Measurements from ENCODE around the gene TST. TPM values are rescaled to one million over a fixed set of nuclear protein-coding genes. Genes with fewer than 3 reads are reported as not detected.

TST gene
- total and polyA plus RNA-seq, 2 donors (not counting 1 experiment from before 2014, with no cell fraction given): 1.4 to 5.9 TPM

- no peaks in the 10 kb centered on the region for H3K9me3 ChIP-seq (ENCODE audit: control extremely low read depth in 1 of 3, control insufficient read depth in 2 of 3, insufficient read depth in 1 of 3, low read length in 2 of 3)
- Mint-ChIP-seq H3K9me3 (ENCODE audit: insufficient read depth) (no peaks in the 10 kb centered on the region), H3K27me3 (peaks cover 9% of the 10 kb centered on the region), H3K4me3 (no peak overlapping the region), H3K27ac (no peak overlapping the region), H3K4me1 (no peaks in the 10 kb centered on the region)
- H4K20me1 ChIP-seq (ENCODE audit: control insufficient read depth, insufficient read depth, low read length, poor library complexity, severe bottlenecking): no peaks in the 10 kb centered on the region
- H3K36me3 ChIP-seq (replicated peaks in 1 of 2; ENCODE audit: control extremely low read depth in 1 of 2, control insufficient read depth in 1 of 2, extremely low read depth in 1 of 2, insufficient read depth in 2 of 2, low read length in 1 of 2): peaks cover 0 to 13% of the 10 kb centered on the region in 2 experiments
- no peaks in the 10 kb centered on the region for H3K79me2 ChIP-seq (ENCODE audit: control insufficient read depth, insufficient read depth, low read length)
- ATAC-seq (ENCODE audit: low read depth) (no peak), DNase-seq (no peak)
- H2AFZ ChIP-seq (ENCODE audit: insufficient read depth, low read depth, low read length, poor library complexity, severe bottlenecking): no peak overlapping the region
- ChIA-PET CTCF (no interaction called here), POLR2A (no interaction called here)
- H3K9ac ChIP-seq (ENCODE audit: low read length): no peak overlapping the region
- TF ChIP-seq EZH2 (IDR thresholded peaks at IDR 0.05; ENCODE audit: borderline replicate concordance, insufficient read depth, low read depth, low read length, poor library complexity, severe bottlenecking): no peak
- intact Hi-C loops (cut with micrococcal nuclease): no loop called here
- no peak overlapping the region for H3K4me2 ChIP-seq (replicated peaks; ENCODE audit: low read depth, low read length, poor library complexity, severe bottlenecking)
- H3K4me1 ChIP-seq (ENCODE audit: control insufficient read depth in 2 of 2, insufficient read depth in 2 of 2, low read length in 2 of 2): no peaks in the 10 kb centered on the region
- WGBS (ENCODE audit: insufficient coverage): 85% methylated on average over 26 of the region's 28 CpGs
- peaks cover 0 to 11% (median 3%) of the 10 kb centered on the region in 4 experiments for H3K27me3 ChIP-seq (replicated peaks in 1 of 4; ENCODE audit: control extremely low read depth in 1 of 4, control insufficient read depth in 3 of 4, insufficient read depth in 4 of 4, low read length in 3 of 4)
- no peak overlapping the region for H3K27ac ChIP-seq (ENCODE audit: low read length in 2 of 2)
- no peak overlapping the region for H3K4me3 ChIP-seq (ENCODE audit: control extremely low read depth in 1 of 5, extremely low read depth in 1 of 5, insufficient read depth in 1 of 5, low read depth in 2 of 5, low read length in 4 of 5)
These were observed 44.5 kb upstream of the TST start for GRCh38 chr22:37063431-37064420.

GRCh38 chr22:37062702-37063381, 43.6 kb upstream of the TST start:
- H3K27ac Mint-ChIP-seq: no peak overlapping the region
- no peaks in the 10 kb centered on the region for H3K4me1 ChIP-seq (ENCODE audit: control insufficient read depth in 2 of 2, insufficient read depth in 2 of 2, low read length in 2 of 2)
- H2AFZ ChIP-seq (ENCODE audit: insufficient read depth, low read depth, low read length, poor library complexity, severe bottlenecking): no peak overlapping the region
- no peaks in the 10 kb centered on the region for H3K79me2 ChIP-seq (ENCODE audit: control insufficient read depth, insufficient read depth, low read length)
- peaks cover 1% of the 10 kb centered on the region for H3K27me3 Mint-ChIP-seq
- H3K27me3 ChIP-seq (replicated peaks in 1 of 4; ENCODE audit: control extremely low read depth in 1 of 4, control insufficient read depth in 3 of 4, insufficient read depth in 4 of 4, low read length in 3 of 4): peaks cover 0 to 2% (median 0%) of the 10 kb centered on the region in 4 experiments
- WGBS (ENCODE audit: insufficient coverage): 97% methylated on average over 8 of the region's 15 CpGs
- H3K9me3 Mint-ChIP-seq (ENCODE audit: insufficient read depth): no peaks in the 10 kb centered on the region
- no peak overlapping the region for H3K4me3 Mint-ChIP-seq
- intact Hi-C loops (cut with micrococcal nuclease): no loop called here
- ATAC-seq (ENCODE audit: low read depth) (no peak), DNase-seq (no peak)
- no peak overlapping the region for H3K4me2 ChIP-seq (replicated peaks; ENCODE audit: low read depth, low read length, poor library complexity, severe bottlenecking)
- no peaks in the 10 kb centered on the region for H3K9me3 ChIP-seq (ENCODE audit: control extremely low read depth in 1 of 3, control insufficient read depth in 2 of 3, insufficient read depth in 1 of 3, low read length in 2 of 3)
- TF ChIP-seq EZH2 (IDR thresholded peaks at IDR 0.05; ENCODE audit: borderline replicate concordance, insufficient read depth, low read depth, low read length, poor library complexity, severe bottlenecking) (no peak), CTCF (IDR thresholded peaks at IDR 0.05) (no peak)
- H4K20me1 ChIP-seq (ENCODE audit: control insufficient read depth, insufficient read depth, low read length, poor library complexity, severe bottlenecking): no peaks in the 10 kb centered on the region
- peaks cover 0 to 16% of the 10 kb centered on the region in 2 experiments for H3K36me3 ChIP-seq (replicated peaks in 1 of 2; ENCODE audit: control extremely low read depth in 1 of 2, control insufficient read depth in 1 of 2, extremely low read depth in 1 of 2, insufficient read depth in 2 of 2, low read length in 1 of 2)
- ChIA-PET POLR2A (no interaction called here), CTCF (no interaction called here)
- no peak overlapping the region for H3K27ac ChIP-seq (ENCODE audit: low read length in 2 of 2)
- no peak overlapping the region for H3K9ac ChIP-seq (ENCODE audit: low read length)
- H3K4me1 Mint-ChIP-seq: no peaks in the 10 kb centered on the region
- H3K4me3 ChIP-seq (ENCODE audit: control extremely low read depth in 1 of 5, extremely low read depth in 1 of 5, insufficient read depth in 1 of 5, low read depth in 2 of 5, low read length in 4 of 5): no peak overlapping the region
